ENCODE measurements around the gene CR2.

GRCh38 chr1:207486198-207486597, 32.1 kb downstream of the CR2 start:
- no peak for TF ChIP-seq EP300 (IDR thresholded peaks at IDR 0.05)
- TF ChIP-seq CTCF (IDR thresholded peaks at IDR 0.05) = no peak

Measured in ovary (tissue), 3 donors.